GM18909 (cell line): ENCODE data around the gene GLP1R.

Source experiments
- ATAC-seq: cut with Tn5 transposase; IDR thresholded peaks from one replicate; pipeline ENCODE4 v1.9.1; 2021; ENCODE audit warnings: mild to moderate bottlenecking; ENCODE audit not compliant: unreplicated experiment, poor library complexity

The GLP1R gene

GRCh38 chr6:39043776-39044175 lies 4.8 kb upstream of the GLP1R start:
- no peak for ATAC-seq

DNA sequence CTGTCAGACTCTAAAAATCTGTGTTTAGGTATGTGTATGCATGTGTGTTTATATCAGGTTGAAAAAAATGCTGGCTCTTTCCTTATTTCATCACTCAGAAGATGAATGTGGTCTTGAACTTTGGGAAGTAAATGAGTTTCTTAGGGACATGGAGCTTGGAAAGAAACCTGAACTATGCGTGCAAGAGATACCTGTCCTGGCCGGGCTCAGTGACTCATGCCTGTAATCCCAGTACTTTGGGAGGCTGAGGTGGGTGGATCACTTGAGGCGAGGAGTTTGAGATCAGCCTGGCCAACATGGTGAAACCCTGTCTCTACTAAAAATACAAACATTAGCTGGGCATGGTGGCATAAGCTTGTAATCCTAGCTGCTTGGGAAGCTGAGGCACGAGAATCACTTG lies 4.4 kb upstream of the GLP1R start:
- ATAC-seq = no peak

DNA sequence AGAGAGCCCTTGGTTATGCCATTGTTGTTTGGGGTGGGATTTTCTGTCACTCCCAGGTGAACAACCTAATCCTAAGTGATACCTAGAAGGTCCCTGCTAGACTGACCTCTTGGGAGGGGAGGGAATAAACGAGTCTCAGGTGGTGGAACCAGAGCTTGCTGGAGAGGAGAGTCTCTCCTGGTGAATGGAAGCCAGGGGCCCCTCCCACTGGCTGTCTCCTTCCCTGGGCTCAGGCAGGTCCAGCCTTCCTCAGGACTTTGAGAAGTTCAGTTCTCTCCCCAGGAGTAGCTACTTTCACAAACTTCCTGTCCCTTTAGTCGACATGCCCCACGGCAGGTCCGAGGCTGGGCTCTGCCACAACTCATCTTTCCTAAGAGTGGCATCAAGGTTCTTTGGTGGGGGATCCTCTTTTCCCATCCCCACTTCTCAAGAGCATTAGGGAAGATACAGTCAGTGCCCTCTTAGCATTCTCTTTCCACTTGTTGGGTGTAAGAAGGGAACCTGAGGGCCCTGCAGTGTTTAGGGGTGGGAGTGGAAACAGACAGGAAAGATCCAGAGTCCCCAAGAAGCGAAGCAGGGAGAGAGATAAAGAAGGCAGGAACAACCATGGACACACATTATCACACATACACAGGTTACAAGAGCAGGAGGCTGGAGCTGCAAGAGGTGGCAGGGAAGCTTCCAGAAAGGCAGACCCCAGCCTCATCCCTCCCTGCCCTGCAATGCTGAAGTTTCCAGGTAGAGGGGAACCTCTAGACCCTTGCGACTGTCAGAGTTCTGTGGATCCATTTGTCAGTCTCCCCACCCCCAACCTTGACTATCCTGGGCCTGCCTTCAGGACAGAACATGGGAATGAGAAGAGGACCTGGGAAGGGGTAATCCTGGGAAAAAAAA lies 900 bp upstream of the GLP1R start:
- no peak for ATAC-seq

GRCh38 chr6:39049575-39050283 lies 1.1 kb downstream of the GLP1R start:
- no peak for ATAC-seq

DNA sequence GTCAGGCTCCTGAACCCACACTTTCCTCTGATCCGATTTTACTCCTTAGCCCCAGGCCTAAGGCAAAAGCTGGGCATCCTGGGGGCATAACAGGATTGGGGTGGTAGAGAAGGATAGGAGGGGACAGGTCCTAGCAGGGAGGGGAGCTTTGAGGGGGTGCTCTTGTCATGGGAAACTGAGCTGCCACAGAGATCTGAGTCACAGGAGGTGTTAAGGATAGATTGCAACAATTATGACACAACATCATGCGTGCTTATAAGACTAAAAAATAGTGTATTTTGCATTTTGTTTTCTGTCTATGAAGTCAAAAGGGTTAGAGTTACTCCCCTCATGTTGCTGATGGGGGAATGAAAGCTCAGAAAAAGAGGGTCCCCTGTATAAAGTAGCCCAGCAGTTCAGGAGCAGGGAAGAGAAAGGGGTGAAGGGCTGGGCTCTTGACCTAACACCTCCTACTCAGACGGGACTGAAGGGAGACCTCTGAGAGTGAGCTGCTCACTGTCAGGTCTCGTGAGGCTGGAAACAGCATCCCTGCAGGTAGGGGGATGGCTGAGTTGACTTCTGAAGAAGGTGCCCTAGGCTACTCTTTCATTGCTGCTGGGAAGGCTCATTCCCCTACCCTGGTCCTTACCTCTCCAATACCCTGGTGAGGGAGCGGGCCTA lies 2.0 kb downstream of the GLP1R start:
- no peak for ATAC-seq

- no peak for ATAC-seq
These were observed 3.0 kb downstream of the GLP1R start for GRCh38 chr6:39051399-39052122.

- no peak for ATAC-seq
These were observed 4.5 kb downstream of the GLP1R start for GRCh38 chr6:39053016-39053624.

DNA sequence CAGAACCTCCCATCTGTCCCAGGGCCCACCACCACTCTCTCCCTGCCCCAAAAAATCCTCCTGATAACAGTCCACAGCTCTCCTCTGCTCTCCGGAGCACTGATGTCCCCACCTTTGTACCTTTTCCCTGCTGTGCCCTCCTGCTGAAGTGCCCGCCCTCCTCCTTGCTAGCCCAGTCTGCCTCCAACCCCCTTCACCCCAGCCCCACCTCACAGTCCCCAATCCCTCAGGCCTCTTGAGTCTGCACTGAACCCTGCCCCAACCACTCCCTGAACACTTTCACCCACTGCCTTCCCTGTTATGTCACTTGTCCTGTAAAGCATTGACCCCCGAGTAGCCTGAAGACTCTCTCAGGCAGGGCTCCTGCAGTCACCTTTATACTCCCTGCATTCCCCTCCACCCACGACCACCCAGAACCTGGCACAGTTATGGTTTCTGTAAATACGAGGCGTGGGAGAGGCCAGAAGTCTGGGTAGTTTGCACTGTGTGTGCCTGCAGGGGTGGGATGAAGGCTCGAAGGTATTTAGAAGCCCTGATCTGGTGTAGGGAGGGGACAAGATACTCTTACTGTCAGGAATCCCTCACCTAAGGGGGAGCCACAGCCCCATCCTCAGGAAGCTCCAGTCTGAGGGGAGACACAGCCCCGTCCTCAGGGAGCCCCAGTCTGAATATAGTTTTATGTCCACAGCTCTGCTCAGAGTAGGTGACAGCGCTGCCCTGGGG lies 5.4 kb downstream of the GLP1R start:
- no peak for ATAC-seq

DNA sequence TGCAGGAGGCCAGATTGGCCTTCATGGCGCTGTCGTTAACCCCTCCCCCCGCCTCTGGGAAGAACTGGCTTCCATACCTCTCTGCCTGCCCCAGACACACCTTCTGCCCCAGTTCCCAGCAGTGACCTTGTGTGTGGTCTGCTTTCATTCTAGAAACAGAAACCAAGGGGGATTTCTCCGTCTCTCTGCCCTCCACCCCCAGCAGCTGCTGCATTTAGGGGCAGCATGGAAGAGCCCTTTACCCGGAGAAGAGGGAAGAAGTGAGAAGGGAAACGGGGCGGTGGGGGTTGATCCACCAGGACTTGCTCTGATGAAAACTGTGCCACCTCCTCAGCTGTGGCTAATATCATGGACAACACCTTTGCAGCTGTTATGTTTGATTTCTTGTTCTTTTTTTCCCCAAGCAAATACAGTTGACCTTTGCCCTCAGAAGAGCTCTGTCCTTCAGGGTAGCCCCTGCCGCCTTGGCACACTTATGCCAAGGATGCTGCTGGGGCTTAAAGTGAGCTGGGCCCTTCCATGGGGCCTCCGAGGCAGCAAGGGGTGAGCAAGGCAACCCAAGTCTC lies 6.1 kb downstream of the GLP1R start:
- ATAC-seq = no peak

- ATAC-seq = no peak
These were observed 7.1 kb downstream of the GLP1R start for GRCh38 chr6:39055661-39056060.

GRCh38 chr6:39056191-39056590 lies 7.6 kb downstream of the GLP1R start:
- ATAC-seq = no peak

DNA sequence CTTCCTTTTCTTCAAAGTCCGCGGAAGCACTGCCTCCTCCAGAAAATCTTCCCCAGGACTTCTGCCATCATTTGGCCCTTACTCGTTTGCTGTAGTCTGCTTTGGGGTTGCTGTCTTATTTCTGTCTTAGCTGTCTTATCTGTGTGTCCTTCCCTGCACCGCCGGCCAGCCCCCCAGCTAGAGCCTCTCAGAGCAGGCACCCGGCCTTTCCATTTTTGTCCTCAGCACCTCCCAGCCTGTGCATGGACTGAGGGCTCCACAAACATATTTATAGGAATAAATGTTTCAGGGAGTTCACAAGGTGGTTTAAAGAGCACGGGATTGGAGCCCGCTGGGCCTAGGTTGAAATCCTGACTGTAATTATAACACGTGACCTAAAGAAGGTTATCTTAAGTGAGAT lies 8.1 kb downstream of the GLP1R start:
- ATAC-seq = no peak

DNA sequence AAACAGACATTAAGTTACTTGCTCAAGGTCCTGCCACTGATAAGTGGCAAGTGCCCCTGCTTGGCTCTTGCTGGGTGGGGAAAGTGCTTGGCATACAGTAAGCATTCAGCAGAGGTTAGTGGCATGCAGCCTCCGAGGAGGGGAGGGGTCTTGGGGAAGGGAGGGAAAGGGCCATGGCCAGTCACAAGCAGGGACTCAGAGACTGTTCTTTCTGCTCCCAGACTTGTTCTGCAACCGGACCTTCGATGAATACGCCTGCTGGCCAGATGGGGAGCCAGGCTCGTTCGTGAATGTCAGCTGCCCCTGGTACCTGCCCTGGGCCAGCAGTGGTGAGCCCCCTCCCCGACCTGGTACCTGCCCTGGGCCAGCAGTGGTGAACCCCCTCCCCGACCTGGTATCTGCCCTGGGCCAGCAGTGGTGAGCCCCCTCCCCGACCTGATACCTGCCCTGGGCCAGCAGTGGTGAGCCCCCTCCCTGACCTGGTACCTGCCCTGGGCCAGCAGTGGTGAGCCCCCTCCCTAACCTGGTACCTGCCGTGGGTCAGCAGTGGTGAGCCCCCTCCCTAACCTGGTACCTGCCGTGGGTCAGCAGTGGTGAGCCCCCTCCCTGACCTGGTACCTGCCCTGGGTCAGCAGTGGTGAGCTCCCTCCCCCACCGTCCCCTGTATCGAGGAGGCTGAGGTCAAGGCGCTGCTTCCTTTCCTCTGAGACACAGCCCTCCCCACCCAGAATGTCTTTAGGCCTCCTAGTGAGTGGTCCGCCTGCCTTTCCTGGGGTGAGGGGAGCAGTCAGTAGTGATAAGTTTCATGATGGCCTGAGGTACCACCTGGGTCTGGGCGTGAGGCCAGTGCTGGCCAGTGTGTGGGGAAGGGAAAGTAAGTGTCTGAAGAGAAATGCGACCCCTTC lies 8.9 kb downstream of the GLP1R start:
- ATAC-seq = no peak

DNA sequence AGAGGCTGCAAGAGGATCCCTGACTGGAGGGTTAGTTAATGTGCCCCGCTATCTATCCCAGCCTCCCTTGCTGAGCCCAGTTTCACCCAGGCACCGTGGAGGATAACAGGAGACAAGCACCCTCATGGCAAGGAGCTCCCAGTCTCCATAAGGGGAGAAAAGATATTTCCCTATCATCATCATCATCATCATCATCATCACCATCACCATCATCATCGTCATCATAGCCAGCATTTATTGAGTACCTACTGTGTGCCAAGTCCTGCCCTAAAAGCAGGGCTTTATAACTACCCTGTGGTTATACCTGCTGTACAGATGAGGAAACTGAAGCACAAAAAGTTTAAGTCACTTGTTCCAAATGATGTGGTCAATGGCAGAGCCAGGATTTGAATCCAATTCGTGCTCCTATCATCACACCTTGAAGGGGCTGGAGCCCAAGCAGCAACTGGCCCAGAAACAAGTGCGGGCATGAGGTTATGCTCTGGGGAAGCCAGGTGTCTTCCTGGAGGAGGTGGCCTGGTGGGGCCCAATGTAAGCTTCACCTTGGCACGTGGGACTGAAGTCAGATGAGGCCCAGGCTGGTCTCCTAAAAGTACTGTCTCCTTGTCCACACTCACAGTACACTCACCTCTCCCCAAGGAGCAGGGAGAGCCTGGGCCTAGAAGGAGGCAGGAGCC lies 10.0 kb downstream of the GLP1R start:
- no peak for ATAC-seq

DNA sequence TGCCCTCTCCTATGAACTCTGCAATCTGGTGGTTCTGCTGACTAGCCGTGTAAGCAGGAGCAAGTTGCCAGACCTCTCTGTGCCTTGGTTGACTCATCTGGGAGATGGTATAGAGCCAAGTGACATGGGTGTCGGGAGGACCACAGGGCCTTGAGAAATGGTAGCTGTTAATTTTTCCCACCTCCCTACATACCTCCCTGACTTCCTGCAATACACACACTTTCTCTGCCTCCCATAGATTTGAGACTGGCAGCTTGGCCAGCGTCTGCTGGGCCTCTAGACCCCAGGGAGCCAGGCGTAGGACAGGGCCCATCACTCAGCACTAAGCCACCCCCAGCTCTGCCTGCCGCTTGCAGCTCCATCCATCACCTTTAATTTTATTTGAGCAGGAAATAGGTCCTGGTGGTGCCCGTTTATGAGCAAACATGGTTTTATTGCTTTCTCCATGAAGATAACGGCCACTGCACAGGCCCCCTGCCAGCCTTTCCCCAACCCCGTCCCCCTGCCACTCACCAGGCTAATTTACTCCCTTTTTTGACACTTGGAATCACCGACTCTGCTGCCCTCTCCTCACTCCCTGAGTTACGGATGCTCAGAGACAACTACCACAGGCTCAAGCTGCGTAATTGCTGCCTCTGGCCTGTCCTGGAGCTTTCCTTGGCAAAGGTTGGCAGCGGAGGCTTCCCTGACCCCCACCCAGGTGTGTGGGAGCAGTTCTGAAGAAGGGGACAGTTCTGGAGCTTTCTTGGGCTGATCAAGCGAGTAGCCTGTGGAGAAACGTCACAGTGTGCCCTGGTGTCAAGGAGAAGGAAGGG lies 11.1 kb downstream of the GLP1R start:
- ATAC-seq = no peak

GRCh38 chr6:39060467-39061160 lies 12.0 kb downstream of the GLP1R start:
- no peak for ATAC-seq
